Kidney epithelial cell (primary cell): ENCODE measurements around the gene SYT13. TPM values are rescaled to one million over a fixed set of nuclear protein-coding genes. Genes with fewer than 3 reads are reported as not detected.

ENCODE experiments used
- DNase-seq: peaks from one replicate; pipeline ENCODE4 v3.0.0-alpha.2; 2010; ENCODE audit warnings: low read depth
- H3K27me3 ChIP-seq: 2 replicates; pipeline ENCODE4 v1.6.0; 2011; ENCODE audit warnings: low read length; ENCODE audit not compliant: control insufficient read depth, insufficient read depth
- H3K36me3 ChIP-seq: 2 replicates; pipeline ENCODE4 v1.5.1; 2011; ENCODE audit warnings: low read length; ENCODE audit not compliant: control insufficient read depth, insufficient read depth
- H3K4me3 ChIP-seq: 2 replicates; pipeline ENCODE4 v1.5.1; 2011; ENCODE audit warnings: low read depth, mild to moderate bottlenecking, control low read depth, low read length
- total RNA-seq: library from RNA; depleted of rRNA; stranded (reverse); fragments of >200 nt; gene quantifications from 2 replicates; pipeline ENCODE4 v1.2.3, GENCODE V29; 2015
- TF ChIP-seq, protein P1 (sequence below): IDR thresholded peaks from 2 replicates; pipeline ENCODE4 v1.5.1; 2011; ENCODE audit warnings: mild to moderate bottlenecking, moderate library complexity, low read length, control low read depth, inconsistent platforms; ENCODE audit not compliant: insufficient read depth, poor library complexity, severe bottlenecking

The SYT13 gene
- total RNA-seq, 1 donor from 2014 or later, result 10.1 TPM

DNA sequence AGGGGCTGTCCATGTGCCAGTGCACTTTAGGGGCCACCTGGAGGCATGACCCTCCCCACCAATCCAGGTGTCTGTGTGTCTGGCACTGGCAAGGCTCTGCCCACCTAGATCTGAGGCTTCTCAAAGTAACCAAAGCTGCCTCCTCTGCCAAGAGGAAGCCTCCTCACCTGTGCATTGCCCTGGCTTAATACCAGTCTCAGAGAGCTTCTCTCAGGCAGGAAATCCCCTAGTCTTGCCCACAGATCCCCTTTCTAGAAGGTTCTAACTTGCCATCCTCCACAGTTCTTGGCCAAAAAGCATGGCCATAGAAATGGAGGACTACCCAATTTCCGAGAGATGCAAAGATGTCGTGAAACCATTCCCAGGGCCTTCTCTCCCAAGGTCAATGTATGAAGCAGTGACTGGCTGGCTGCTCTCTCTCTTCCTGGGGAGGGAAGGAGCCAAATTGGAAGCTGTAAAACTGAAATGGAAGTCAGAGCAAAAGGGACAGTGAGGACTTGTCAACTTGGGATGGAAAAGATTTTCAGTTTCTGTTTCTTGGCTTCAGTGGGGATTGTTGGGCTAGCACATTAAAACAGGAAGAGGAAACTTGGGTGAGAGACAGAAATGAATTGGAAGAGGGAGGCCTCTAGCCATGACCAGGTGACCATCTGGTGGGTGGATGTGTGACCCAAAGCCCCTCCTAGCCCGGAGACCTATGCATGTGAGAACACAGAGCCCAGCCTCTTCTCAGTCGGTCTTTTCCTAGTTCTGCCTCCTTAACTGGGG, 70.9 kb downstream of the SYT13 start:
- H3K27me3 ChIP-seq, result no peaks in the 10 kb centered on the region
- H3K36me3 ChIP-seq, result no peaks in the 10 kb centered on the region
- DNase-seq, result no peak
- H3K4me3 ChIP-seq, result no peak overlapping the region
- TF ChIP-seq, protein P1, sequence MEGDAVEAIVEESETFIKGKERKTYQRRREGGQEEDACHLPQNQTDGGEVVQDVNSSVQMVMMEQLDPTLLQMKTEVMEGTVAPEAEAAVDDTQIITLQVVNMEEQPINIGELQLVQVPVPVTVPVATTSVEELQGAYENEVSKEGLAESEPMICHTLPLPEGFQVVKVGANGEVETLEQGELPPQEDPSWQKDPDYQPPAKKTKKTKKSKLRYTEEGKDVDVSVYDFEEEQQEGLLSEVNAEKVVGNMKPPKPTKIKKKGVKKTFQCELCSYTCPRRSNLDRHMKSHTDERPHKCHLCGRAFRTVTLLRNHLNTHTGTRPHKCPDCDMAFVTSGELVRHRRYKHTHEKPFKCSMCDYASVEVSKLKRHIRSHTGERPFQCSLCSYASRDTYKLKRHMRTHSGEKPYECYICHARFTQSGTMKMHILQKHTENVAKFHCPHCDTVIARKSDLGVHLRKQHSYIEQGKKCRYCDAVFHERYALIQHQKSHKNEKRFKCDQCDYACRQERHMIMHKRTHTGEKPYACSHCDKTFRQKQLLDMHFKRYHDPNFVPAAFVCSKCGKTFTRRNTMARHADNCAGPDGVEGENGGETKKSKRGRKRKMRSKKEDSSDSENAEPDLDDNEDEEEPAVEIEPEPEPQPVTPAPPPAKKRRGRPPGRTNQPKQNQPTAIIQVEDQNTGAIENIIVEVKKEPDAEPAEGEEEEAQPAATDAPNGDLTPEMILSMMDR, result no peak

DNA sequence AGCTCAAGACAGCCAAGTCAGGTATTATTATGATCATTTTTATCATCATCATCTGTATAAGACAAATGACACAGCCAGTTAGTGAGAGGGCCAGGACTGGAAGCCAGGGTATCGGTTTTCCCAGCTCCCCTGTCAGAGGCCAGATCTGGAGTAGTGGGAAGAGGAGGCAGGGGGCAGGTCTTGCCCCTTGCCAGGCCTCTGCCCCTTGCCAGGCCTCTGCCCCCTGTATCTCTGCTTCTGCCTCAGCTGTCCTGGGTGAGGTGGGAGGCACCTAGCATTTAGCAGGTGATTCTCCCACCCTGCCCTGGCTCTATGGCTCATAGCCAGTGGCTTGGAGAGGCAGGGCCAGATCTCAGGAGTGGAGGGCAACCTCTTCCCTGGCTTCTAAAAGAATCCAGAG, 72.4 kb downstream of the SYT13 start:
- Histone ChIP-seq H3K4me3 (no peak overlapping the region), H3K27me3 (no peaks in the 10 kb centered on the region), H3K36me3 (no peaks in the 10 kb centered on the region)
- no peak for DNase-seq
- TF ChIP-seq, protein P1, result no peak

DNA sequence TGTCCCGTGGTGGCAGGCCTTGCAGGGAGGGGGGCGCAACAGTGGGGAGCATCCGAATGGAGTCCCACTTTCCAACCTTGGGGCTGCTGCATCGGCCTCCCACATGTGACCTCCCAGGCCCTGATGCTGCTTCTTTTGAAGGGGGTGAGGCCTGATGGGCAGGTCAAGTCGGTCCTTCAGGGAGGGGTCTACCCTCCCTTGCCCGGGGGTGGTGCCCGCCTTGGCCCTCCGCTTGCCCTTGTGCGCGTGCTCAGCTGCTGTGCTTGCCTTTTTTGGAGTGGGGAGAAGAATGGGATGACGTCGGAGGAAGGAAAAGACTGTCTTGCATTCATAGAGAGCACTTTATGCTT, 72.8 kb downstream of the SYT13 start:
- DNase-seq, result no peak
- Histone ChIP-seq H3K4me3 (no peak overlapping the region), H3K27me3 (no peaks in the 10 kb centered on the region), H3K36me3 (no peaks in the 10 kb centered on the region)
- TF ChIP-seq, protein P1, result no peak

- Histone ChIP-seq H3K4me3 (no peak overlapping the region), H3K27me3 (no peaks in the 10 kb centered on the region), H3K36me3 (no peaks in the 10 kb centered on the region)
- DNase-seq, result no peak
- TF ChIP-seq, protein P1, result no peak
Measured at GRCh38 chr11:45212566-45213315, 73.4 kb downstream of the SYT13 start.

DNA sequence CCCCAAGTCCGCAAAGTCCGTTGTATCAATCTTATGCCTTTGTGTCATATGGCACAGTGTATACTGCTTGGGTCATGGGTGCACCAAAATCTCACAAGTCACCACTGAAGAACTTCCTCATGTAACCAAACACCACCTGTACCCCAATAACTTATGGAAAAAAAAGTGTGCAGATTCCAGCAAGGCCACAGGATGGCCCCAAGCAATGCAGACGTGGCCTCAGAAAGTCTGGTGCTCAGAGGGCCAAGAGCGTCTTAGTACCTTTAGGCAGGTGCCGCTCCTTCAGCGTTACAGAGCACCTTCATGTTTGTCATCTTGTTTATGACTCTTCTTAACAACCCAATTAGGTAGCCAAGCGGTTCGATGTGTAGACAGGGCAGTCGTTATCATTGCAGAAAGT, 74.4 kb downstream of the SYT13 start:
- no peak for DNase-seq
- no peaks in the 10 kb centered on the region for H3K27me3 ChIP-seq
- TF ChIP-seq, protein P1, result no peak
- no peaks in the 10 kb centered on the region for H3K36me3 ChIP-seq
- no peak overlapping the region for H3K4me3 ChIP-seq

DNA sequence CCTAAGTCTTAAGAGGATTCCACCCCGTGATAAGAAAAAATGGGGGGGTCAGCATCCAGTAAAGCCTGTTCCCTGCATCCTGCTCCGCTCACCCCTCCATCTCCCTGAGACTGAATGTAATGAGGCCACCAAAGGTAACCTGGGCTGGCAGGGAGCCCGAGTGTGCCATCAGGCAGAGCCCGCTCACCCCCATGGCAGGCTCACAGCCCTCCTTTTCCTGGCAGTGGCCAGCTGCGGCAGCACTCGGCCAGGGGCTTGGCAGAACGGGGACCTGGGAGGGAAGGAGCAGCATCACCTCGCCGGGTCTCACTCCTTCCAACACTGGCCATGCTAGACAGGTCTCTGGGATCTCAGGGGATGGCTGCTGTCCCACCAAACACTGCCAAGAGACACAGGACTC, 75.3 kb downstream of the SYT13 start:
- TF ChIP-seq, protein P1, result no peak
- Histone ChIP-seq H3K27me3 (no peaks in the 10 kb centered on the region), H3K36me3 (no peaks in the 10 kb centered on the region), H3K4me3 (no peak overlapping the region)
- DNase-seq, result no peak
